NOMO-1 treated with DMSO at 0.1 percent for 48 hours (cell line): ENCODE results near the gene CTNND2.

Experiments
- DNase-seq: peaks from one replicate; lab custom pipeline; 2025; ENCODE audit not compliant: unreplicated experiment; lab: John Stamatoyannopoulos, UW

Gene CTNND2

GRCh38 chr5:11531811-11532555, 372.3 kb downstream of the CTNND2 start:
- DNase-seq, result no peak

- no peak for DNase-seq
These were observed 375.5 kb downstream of the CTNND2 start for GRCh38 chr5:11528720-11529119.

DNA sequence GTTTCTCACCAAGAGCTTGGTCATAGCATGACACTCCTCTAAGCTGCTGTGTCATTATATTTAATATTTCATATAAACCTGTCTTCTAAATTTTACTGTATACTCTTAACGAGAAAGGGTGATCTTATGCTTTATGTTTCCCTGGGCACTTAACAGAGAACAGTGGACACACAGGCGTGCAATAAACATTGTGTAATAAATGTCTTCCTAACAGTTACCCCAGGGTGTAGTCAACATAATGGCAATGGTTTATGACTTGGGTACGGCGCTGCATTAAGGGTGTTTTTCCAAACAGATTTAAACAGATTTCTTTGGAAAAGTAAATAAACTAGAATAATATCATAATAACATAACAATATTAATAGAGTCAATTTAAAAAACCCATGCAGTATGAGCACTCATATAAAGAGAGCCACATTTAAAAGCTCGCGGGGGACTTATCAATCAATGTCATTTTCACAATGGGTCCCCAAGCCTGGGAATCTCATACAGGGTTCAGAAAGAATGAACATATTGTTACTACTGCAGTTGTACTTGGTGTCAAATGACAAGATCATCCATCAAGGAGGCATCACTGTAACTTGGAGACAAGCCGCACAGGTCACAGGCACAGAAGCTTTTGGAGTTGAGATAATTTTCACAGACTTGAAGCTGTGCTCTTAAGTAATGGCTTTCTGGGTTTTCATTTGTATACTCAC, 376.4 kb downstream of the CTNND2 start:
- DNase-seq, result no peak

DNA sequence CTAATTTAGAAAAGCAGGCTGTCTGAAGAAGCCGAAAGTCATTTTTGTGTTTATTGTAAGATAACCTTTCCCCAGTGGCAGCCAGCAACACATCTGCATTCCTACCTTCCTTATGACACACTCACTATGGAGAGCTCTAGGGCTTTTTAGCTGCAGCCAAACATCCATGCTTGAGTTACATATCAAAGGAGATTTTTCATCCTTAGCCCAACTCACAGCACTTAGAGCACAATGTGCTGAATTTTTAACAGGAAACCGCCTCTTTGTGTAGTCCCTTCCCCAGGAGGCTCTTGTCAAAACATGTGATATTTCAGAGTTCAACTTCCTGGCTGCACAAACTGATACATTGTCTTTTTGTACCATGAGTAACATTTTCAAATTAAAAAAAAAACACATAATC, 379.2 kb downstream of the CTNND2 start:
- no peak for DNase-seq

GRCh38 chr5:11524188-11524587, 380.1 kb downstream of the CTNND2 start:
- DNase-seq, result no peak

GRCh38 chr5:11522796-11523195, 381.4 kb downstream of the CTNND2 start:
- no peak for DNase-seq

DNA sequence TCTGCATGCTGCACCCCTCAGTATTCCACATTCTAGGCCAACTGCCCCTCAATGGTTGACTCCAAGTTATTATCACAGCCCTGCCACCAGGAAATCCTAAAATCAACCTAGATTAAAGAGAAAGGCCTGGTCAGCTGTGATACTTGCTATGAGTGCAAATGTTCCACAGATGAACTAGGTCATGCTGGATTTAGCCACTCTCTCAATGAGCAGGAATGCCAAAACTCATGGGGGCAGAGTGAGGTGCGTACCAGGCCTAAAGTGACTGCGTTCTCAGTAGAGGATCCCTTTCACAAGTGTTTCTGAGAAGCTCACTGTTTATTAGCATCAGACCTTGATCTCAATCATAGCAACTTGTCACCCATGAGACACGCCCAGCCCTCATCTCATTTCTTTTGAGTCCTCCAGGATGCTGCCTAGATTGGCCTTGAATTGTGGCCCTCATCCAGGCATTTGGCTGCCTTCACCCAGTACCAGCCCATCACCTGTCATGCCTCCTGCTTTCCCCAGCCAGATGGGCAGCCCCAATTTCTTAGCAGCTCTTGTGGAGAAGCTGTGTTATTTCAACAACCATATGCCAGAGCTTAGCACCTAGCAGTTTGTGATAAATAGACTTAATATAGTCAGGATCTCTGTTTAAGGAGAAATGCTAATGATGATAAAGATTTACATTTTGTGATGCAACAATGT, 383.9 kb downstream of the CTNND2 start:
- DNase-seq, result no peak

- DNase-seq, result no peak
These were observed 385.0 kb downstream of the CTNND2 start for GRCh38 chr5:11519236-11519635.

DNA sequence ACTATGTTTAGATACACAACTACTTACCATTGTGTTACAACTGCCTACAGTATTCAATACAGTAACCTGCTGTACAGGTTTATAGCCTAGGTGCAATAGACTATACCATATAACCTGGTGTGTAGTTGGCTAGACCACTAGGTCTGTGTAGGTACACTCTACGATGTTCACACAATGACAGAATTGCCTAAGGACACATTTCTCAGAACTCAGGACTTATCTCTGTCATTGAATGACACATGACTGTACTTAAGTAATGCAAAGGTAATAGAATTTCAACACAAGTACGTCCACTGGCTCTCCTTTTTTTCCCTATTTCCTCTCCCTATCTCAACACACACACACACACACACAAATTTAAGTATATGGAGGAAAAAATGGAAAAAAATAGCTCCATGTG, 385.6 kb downstream of the CTNND2 start:
- DNase-seq, result no peak

GRCh38 chr5:11514705-11515432, 389.4 kb downstream of the CTNND2 start:
- DNase-seq, result no peak

DNA sequence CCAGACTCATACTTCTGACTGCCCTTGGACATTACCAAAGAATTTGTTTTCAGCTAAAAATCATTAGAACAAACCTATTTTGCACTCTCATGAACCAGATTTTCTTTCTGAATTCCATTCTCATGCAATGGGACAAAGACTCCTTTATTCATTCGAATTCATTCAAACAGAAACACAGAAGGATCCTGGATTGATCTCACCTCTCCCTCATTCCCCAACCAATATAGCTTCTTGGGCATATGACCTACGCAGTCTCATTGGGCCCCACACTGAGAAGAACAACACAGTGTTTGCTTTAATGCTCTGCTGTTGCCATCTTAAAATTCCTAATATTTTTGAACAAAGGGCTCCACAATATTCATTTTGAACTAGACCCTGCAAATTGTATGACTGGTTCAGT, 392.4 kb downstream of the CTNND2 start:
- DNase-seq, result no peak

- no peak for DNase-seq
These were observed 393.4 kb downstream of the CTNND2 start for GRCh38 chr5:11510889-11511288.

- DNase-seq, result no peak
These were observed 394.5 kb downstream of the CTNND2 start for GRCh38 chr5:11509793-11510192.

- no peak for DNase-seq
These were observed 396.9 kb downstream of the CTNND2 start for GRCh38 chr5:11507156-11507910.

DNA sequence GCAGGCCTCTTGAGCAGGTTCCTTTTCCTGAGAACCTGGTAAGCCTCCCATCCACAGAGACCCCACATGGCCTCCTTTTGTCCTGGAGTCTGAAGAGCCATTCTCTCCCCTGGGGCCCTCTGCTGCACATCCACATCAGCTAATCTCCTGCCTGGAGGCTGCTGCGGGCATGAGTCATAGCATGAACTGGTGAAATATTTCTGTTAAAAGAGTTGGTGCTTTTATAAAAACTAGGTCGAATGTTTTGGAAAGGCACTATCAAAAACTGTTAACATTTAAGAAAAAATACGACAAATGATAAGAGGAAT, 399.4 kb downstream of the CTNND2 start:
- no peak for DNase-seq

- no peak for DNase-seq
These were observed 400.0 kb downstream of the CTNND2 start for GRCh38 chr5:11504065-11504885.

DNA sequence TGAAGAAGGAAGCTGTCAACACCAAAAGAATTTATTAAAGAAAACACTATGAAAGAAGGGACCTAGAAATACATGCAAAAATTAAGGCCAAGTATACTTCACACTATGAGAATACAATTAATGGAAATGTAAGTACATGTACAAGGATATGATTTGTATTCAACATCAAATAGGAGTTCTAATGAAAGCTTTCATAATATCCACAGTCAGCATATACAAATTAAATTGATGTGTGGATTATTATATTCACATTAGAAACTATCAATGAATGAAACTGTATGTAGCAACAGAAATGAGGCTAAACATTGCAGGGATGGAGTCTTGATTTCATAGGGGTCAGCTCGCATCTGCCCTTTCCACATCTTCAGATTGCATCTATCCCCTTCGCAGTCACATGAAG, 401.5 kb downstream of the CTNND2 start:
- DNase-seq, result no peak

- no peak for DNase-seq
These were observed 406.6 kb downstream of the CTNND2 start for GRCh38 chr5:11497651-11498050.

- DNase-seq, result no peak
These were observed 408.0 kb downstream of the CTNND2 start for GRCh38 chr5:11496137-11496719.

- DNase-seq, result peak; percentile 5
These were observed 409.9 kb downstream of the CTNND2 start for GRCh38 chr5:11494340-11494739.
